Suprapubic skin (tissue), 4 donors: Measurements from ENCODE around the gene GADD45A. TPM values are rescaled to one million over a fixed set of nuclear protein-coding genes. Genes with fewer than 3 reads are reported as not detected.

Experiments
- DNase-seq, 2 donors: peaks; one replicate each; pipeline ENCODE4 v3.0.0-alpha.2; 2019; ENCODE audit warnings: low spot score in 2 of 2
- H3K27ac ChIP-seq: fragments of 200-600 bp; sonication (generic); one replicate; pipeline ENCODE4 v1.5.1; 2019
- H3K27me3 ChIP-seq: fragments of 200-600 bp; sonication (generic); one replicate; pipeline ENCODE4 v1.5.1; 2019
- H3K36me3 ChIP-seq: fragments of 200-600 bp; sonication (generic); one replicate; pipeline ENCODE4 v1.5.1; 2019
- H3K4me1 ChIP-seq: fragments of 200-600 bp; sonication (generic); one replicate; pipeline ENCODE4 v1.5.1; 2019
- H3K4me3 ChIP-seq: fragments of 200-600 bp; sonication (generic); one replicate; pipeline ENCODE4 v1.5.1; 2019; ENCODE audit warnings: mild to moderate bottlenecking
- H3K9me3 ChIP-seq: fragments of 200-600 bp; sonication (generic); one replicate; pipeline ENCODE4 v1.5.1; 2019
- CTCF ChIP-seq, 2 donors: fragments of 200-600 bp in 1 of 2; fragments of 450-650 bp in 1 of 2; sonication (generic) in 1 of 2; IDR thresholded peaks; one replicate each; pipeline ENCODE4 v1.5.1; 2016 to 2019; ENCODE audit warnings: antibody characterized with exemption in 2 of 2, mild to moderate bottlenecking in 1 of 2, moderate library complexity in 1 of 2
- EP300 ChIP-seq: sonication (generic); formaldehyde crosslinking; IDR thresholded peaks from one replicate; pipeline ENCODE4 v1.6.1; 2017; ENCODE audit warnings: antibody characterized with exemption
- POLR2A ChIP-seq, 2 donors: fragments of 450-650 bp; IDR thresholded peaks; one replicate each; pipeline ENCODE4 v1.6.1; 2017; ENCODE audit warnings: antibody characterized with exemption in 2 of 2, mild to moderate bottlenecking in 2 of 2, moderate library complexity in 2 of 2
- POLR2AphosphoS5 ChIP-seq, 3 donors: sonication (generic); formaldehyde crosslinking; IDR thresholded peaks; one replicate each; pipeline ENCODE4 v1.6.1; 2017; ENCODE audit warnings: antibody characterized with exemption in 3 of 3
- WGBS: methylation state at CpG from one replicate; pipeline ENCODE4 v1.1.5; 2018; 5-methylcytosine and 5-hydroxymethylcytosine counted together
- total RNA-seq, 4 donors: library from RNA; depleted of rRNA; stranded (reverse); fragments of >200 nt; gene quantifications; one replicate each; pipeline ENCODE4 v1.1.0, GENCODE V29; 2016

Gene GADD45A
- total RNA-seq, 4 donors from 2014 or later, result 25.4 to 44.6 (median 26.6) TPM

DNA sequence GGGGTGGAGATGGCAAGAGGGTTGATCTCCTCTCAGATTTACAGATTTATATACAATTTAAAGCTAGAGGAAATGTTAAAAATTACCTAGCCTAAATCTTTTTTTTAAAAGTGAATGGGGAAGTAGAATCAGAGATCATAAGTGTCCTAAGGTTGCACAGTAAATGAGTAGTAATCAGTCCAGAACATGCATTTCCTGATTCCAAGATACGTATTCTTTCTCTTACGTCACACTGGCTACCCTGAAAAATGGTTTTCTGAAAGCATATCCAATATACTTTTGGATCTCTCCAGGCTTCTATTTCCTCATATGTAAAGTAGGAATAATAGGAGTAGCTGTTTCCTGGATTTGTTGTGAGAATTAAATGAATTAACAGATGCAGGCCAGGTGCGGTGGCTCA is 11.7 kb downstream of the GADD45A start:
- no peak overlapping the region for H3K27ac ChIP-seq
- H3K4me1 ChIP-seq, result no peaks in the 10 kb centered on the region
- no peak overlapping the region for H3K4me3 ChIP-seq
- H3K27me3 ChIP-seq, result no peaks in the 10 kb centered on the region
- no peaks in the 10 kb centered on the region for H3K9me3 ChIP-seq
- H3K36me3 ChIP-seq, result peaks cover 6% of the 10 kb centered on the region
- WGBS, result 83% methylated on average over 3 of the region's 3 CpGs
- TF ChIP-seq POLR2A (IDR thresholded peaks at IDR 0.05) (no peak), POLR2AphosphoS5 (IDR thresholded peaks at IDR 0.05) (no peak), EP300 (no peak), CTCF (IDR thresholded peaks at IDR 0.05) (no peak)
- no peak for DNase-seq

- WGBS, result 61% methylated on average over 4 of the region's 4 CpGs
- Histone ChIP-seq H3K9me3 (no peaks in the 10 kb centered on the region), H3K27ac (no peak overlapping the region), H3K27me3 (no peaks in the 10 kb centered on the region), H3K4me1 (no peaks in the 10 kb centered on the region), H3K36me3 (peaks cover 28% of the 10 kb centered on the region), H3K4me3 (no peak overlapping the region)
- TF ChIP-seq EP300 (no peak), CTCF (IDR thresholded peaks at IDR 0.05) (no peak), POLR2A (IDR thresholded peaks at IDR 0.05) (no peak), POLR2AphosphoS5 (IDR thresholded peaks at IDR 0.05) (no peak)
- no peak for DNase-seq
Observed at GRCh38 chr1:67700220-67700619, 15.2 kb downstream of the GADD45A start.

DNA sequence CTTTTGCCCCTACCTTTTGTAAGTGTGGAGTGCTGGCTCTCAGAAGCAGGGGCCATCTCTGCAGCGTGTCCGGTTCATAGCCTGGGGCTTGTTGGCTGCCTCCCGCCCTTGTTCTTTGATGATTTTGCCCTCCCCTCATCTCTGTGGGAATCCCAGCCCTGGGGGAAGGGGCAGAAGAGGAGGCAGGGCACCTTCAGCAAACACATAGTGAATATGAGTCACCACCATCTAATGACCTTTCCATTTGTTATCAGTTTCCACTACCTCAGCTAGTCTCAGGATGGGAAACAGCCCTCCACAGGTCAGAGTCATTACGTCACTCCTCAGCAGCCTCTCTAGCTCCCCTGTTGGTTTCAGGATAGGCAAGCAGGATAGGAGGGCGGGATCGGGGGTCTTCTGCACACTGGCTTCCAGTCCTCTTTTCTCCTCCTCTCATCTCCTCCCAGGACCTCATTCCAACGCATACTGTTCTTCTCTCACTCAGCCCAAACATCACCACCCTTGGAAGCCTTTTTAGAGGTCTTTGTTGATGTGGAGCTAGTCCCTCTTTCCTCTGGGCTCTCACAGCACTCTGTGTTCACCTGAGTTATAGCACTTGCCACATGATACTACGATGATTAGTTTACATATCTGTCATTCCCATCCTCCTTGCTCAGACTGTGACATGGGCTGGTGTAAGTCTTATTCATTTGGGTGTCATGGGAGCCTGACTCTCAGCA is 15.8 kb downstream of the GADD45A start:
- no peaks in the 10 kb centered on the region for H3K4me1 ChIP-seq
- H3K9me3 ChIP-seq, result no peaks in the 10 kb centered on the region
- no peak for DNase-seq
- no peak for TF ChIP-seq EP300
- TF ChIP-seq POLR2AphosphoS5 (IDR thresholded peaks at IDR 0.05), result no peak
- TF ChIP-seq CTCF (IDR thresholded peaks at IDR 0.05), result no peak
- TF ChIP-seq POLR2A (IDR thresholded peaks at IDR 0.05), result no peak
- peaks cover 33% of the 10 kb centered on the region for H3K36me3 ChIP-seq
- WGBS, result 70% methylated on average over 8 of the region's 8 CpGs
- no peak overlapping the region for H3K4me3 ChIP-seq
- H3K27ac ChIP-seq, result no peak overlapping the region
- no peaks in the 10 kb centered on the region for H3K27me3 ChIP-seq

- Histone ChIP-seq H3K4me3 (no peak overlapping the region), H3K4me1 (no peaks in the 10 kb centered on the region), H3K36me3 (peaks cover 39% of the 10 kb centered on the region), H3K27me3 (no peaks in the 10 kb centered on the region), H3K27ac (no peak overlapping the region), H3K9me3 (no peaks in the 10 kb centered on the region)
- no peak for DNase-seq
- TF ChIP-seq POLR2A (IDR thresholded peaks at IDR 0.05) (no peak), CTCF (IDR thresholded peaks at IDR 0.05) (no peak), EP300 (no peak), POLR2AphosphoS5 (IDR thresholded peaks at IDR 0.05) (no peak)
- WGBS, result 90% methylated on average over 2 of the region's 2 CpGs
Observed at GRCh38 chr1:67701876-67702275, 16.9 kb downstream of the GADD45A start.

DNA sequence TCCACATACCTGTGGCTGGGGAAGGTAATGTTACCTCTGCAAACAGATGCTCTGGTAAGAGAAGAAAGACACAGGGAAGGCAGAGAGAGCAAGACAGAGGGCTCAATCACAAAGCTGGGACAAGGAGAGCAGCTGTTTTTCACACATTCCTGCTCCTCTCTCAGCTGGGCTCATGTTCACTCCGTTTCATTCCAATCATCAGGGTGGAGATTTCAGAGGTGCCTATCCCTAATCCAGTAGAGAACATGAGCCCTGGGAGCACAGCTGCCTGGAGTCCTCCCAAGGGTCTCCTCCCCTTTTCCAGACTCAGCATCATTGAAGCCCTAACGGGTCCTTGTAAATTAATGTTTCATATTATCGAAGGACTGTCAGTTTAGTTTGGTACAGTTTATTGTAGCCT is 19.4 kb downstream of the GADD45A start:
- H3K27ac ChIP-seq, result no peak overlapping the region
- DNase-seq, result no peak
- peaks cover 39% of the 10 kb centered on the region for H3K36me3 ChIP-seq
- no peak overlapping the region for H3K4me3 ChIP-seq
- WGBS, result 92% methylated on average over 3 of the region's 3 CpGs
- no peaks in the 10 kb centered on the region for H3K9me3 ChIP-seq
- no peak for TF ChIP-seq CTCF (IDR thresholded peaks at IDR 0.05)
- no peak for TF ChIP-seq POLR2AphosphoS5 (IDR thresholded peaks at IDR 0.05)
- no peak for TF ChIP-seq POLR2A (IDR thresholded peaks at IDR 0.05)
- TF ChIP-seq EP300, result no peak
- H3K4me1 ChIP-seq, result peaks cover 10% of the 10 kb centered on the region
- H3K27me3 ChIP-seq, result no peaks in the 10 kb centered on the region
